CD4-positive, alpha-beta T cell treated with Interleukin-4 for 4 hours (primary cell): ENCODE measurements around the gene NMNAT2.
"Not testable (repeated sequence)": the region's sequence is repeated elsewhere in the genome, so short reads cannot be mapped to it uniquely, and the experiment has no call there.

Experiments used
- DNase-seq: peaks from one replicate; pipeline ENCODE4 v3.0.0-alpha.2; 2020

The NMNAT2 gene

GRCh38 chr1:183251101-183251958 is 166.8 kb downstream of the NMNAT2 start:
- DNase-seq, result no peak

GRCh38 chr1:183249941-183250452 is 168.2 kb downstream of the NMNAT2 start:
- DNase-seq, result no peak

- DNase-seq, result no peak
Measured at GRCh38 chr1:183248989-183249691, 169.0 kb downstream of the NMNAT2 start.

GRCh38 chr1:183247931-183248330 is 170.2 kb downstream of the NMNAT2 start:
- DNase-seq, result no peak

GRCh38 chr1:183247484-183247883 is 170.7 kb downstream of the NMNAT2 start:
- DNase-seq, result no peak

GRCh38 chr1:183247066-183247465 is 171.1 kb downstream of the NMNAT2 start:
- no peak for DNase-seq

GRCh38 chr1:183246436-183246835 is 171.7 kb downstream of the NMNAT2 start:
- no peak for DNase-seq

- no peak for DNase-seq
Measured at GRCh38 chr1:183245357-183245756, 172.8 kb downstream of the NMNAT2 start.

- DNase-seq, result no peak
Measured at GRCh38 chr1:183244466-183244865, 173.7 kb downstream of the NMNAT2 start.

GRCh38 chr1:183243161-183244050 is 174.8 kb downstream of the NMNAT2 start:
- DNase-seq, result no peak

- no peak for DNase-seq
Measured at GRCh38 chr1:183242556-183242955, 175.6 kb downstream of the NMNAT2 start.

- DNase-seq, result no peak
Measured at GRCh38 chr1:183241471-183241870, 176.7 kb downstream of the NMNAT2 start.

GRCh38 chr1:183240853-183241252 is 177.3 kb downstream of the NMNAT2 start:
- not testable (repeated sequence) for DNase-seq

- no peak for DNase-seq
Measured at GRCh38 chr1:183240526-183240825, 177.7 kb downstream of the NMNAT2 start.

- DNase-seq, result no peak
Measured at GRCh38 chr1:183239793-183240525, 178.2 kb downstream of the NMNAT2 start.

- no peak for DNase-seq
Measured at GRCh38 chr1:183239220-183239742, 178.9 kb downstream of the NMNAT2 start.

GRCh38 chr1:183238071-183238470 is 180.1 kb downstream of the NMNAT2 start:
- no peak for DNase-seq

GRCh38 chr1:183237046-183237445 is 181.1 kb downstream of the NMNAT2 start:
- no peak for DNase-seq

- no peak for DNase-seq
Measured at GRCh38 chr1:183236158-183236725, 181.9 kb downstream of the NMNAT2 start.

- no peak for DNase-seq
Measured at GRCh38 chr1:183235503-183235902, 182.7 kb downstream of the NMNAT2 start.

GRCh38 chr1:183234660-183235476 is 183.3 kb downstream of the NMNAT2 start:
- DNase-seq, result no peak
